SJCRH30 (cell line): ENCODE data around the gene ZNF791. TPM values are rescaled to one million over a fixed set of nuclear protein-coding genes. Genes with fewer than 3 reads are reported as not detected.
A peak's percentile ranks its signal among the peaks of the same experiment; 100 is the strongest.

Source experiments
- DNase-seq, 2 experiments: peaks; one replicate each; pipeline ENCODE4 v3.0.0-alpha.2; 2015 to 2020
- H3K27ac ChIP-seq: fragments of 250-450 bp; sonication (Bioruptor Pico); 2 replicates; pipeline ENCODE4 v1.5.1; 2020; ENCODE audit warnings: mild to moderate bottlenecking, moderate library complexity
- H3K27me3 ChIP-seq: fragments of 250-450 bp; sonication (Bioruptor Pico); 2 replicates; pipeline ENCODE4 v1.5.1; 2020; ENCODE audit warnings: mild to moderate bottlenecking, moderate library complexity
- H3K36me3 ChIP-seq: fragments of 250-450 bp; sonication (Bioruptor Pico); 2 replicates; pipeline ENCODE4 v1.5.1; 2020; ENCODE audit warnings: mild to moderate bottlenecking, moderate library complexity
- H3K4me1 ChIP-seq: fragments of 250-450 bp; sonication (Bioruptor Pico); 2 replicates; pipeline ENCODE4 v1.5.1; 2020; ENCODE audit warnings: mild to moderate bottlenecking, moderate library complexity
- H3K4me3 ChIP-seq: fragments of 250-450 bp; sonication (Bioruptor Pico); 2 replicates; pipeline ENCODE4 v1.5.1; 2020; ENCODE audit warnings: mild to moderate bottlenecking, moderate library complexity
- H3K9me3 ChIP-seq: fragments of 250-450 bp; sonication (Bioruptor Pico); replicated peaks from 2 replicates; pipeline ENCODE4 v1.5.1; 2020; ENCODE audit warnings: mild to moderate bottlenecking, moderate library complexity
- total RNA-seq: library from RNA; depleted of rRNA; stranded (reverse); fragments of >200 nt; shearing (Covaris generic); gene quantifications from 2 replicates; pipeline ENCODE4 v1.2.3, GENCODE V29; 2014

ZNF791 gene
- total RNA-seq, 1 experiment from 2014 or later = 25.7 TPM

- Histone ChIP-seq H3K4me1 (no peaks in the 10 kb centered on the region), H3K4me3 (no peak overlapping the region), H3K36me3 (0 out of 2 replicates have a peak, but pooled peaks cover 2% of the 10 kb centered on the region), H3K9me3 (peaks cover 4% of the 10 kb centered on the region), H3K27me3 (no peaks in the 10 kb centered on the region), H3K27ac (no peak overlapping the region)
- DNase-seq = peak in 1 of 2 experiments; percentile 33
Observed at GRCh38 chr19:12647490-12648071, 36.9 kb downstream of the ZNF791 start.

GRCh38 chr19:12648088-12648487 is 37.4 kb downstream of the ZNF791 start:
- Histone ChIP-seq H3K4me3 (no peak overlapping the region), H3K27ac (no peak overlapping the region), H3K27me3 (no peaks in the 10 kb centered on the region), H3K36me3 (0 out of 2 replicates have a peak, but pooled peaks cover 2% of the 10 kb centered on the region), H3K4me1 (no peaks in the 10 kb centered on the region), H3K9me3 (peaks cover 4% of the 10 kb centered on the region)
- DNase-seq = no peak

GRCh38 chr19:12649941-12650340 is 39.2 kb downstream of the ZNF791 start:
- no peaks in the 10 kb centered on the region for H3K27me3 ChIP-seq
- no peaks in the 10 kb centered on the region for H3K4me1 ChIP-seq
- H3K27ac ChIP-seq = no peak overlapping the region

GRCh38 chr19:12652219-12652618 is 41.5 kb downstream of the ZNF791 start:
- Histone ChIP-seq H3K27ac (no peak overlapping the region), H3K4me3 (no peak overlapping the region), H3K9me3 (peaks cover 4% of the 10 kb centered on the region), H3K4me1 (no peaks in the 10 kb centered on the region), H3K36me3 (peaks cover 26% of the 10 kb centered on the region), H3K27me3 (no peaks in the 10 kb centered on the region)
- DNase-seq = no peak

More at GRCh38 chr19:12649941-12650340, 39.2 kb downstream of the ZNF791 start:
- peaks cover 4% of the 10 kb centered on the region for H3K9me3 ChIP-seq
- peaks cover 13% of the 10 kb centered on the region for H3K36me3 ChIP-seq
- H3K4me3 ChIP-seq = no peak overlapping the region
- DNase-seq = no peak

- Histone ChIP-seq H3K27me3 (no peaks in the 10 kb centered on the region), H3K9me3 (no peaks in the 10 kb centered on the region; the same call in 1 of the 2 replicates), H3K4me3 (no peak overlapping the region), H3K4me1 (no peaks in the 10 kb centered on the region), H3K36me3 (peaks cover 44% of the 10 kb centered on the region), H3K27ac (no peak overlapping the region)
- DNase-seq = no peak
Observed at GRCh38 chr19:12655546-12655945, 44.8 kb downstream of the ZNF791 start.

- Histone ChIP-seq H3K4me3 (no peak overlapping the region), H3K27ac (no peak overlapping the region), H3K4me1 (no peaks in the 10 kb centered on the region), H3K27me3 (no peaks in the 10 kb centered on the region), H3K9me3 (no peaks in the 10 kb centered on the region; the same call in 1 of the 2 replicates), H3K36me3 (peaks cover 55% of the 10 kb centered on the region)
- DNase-seq = peak in 1 of 2 experiments; percentile 42
Observed at GRCh38 chr19:12656899-12657571, 46.3 kb downstream of the ZNF791 start.

- Histone ChIP-seq H3K36me3 (peaks cover 63% of the 10 kb centered on the region), H3K27ac (no peak overlapping the region)
- no peak for DNase-seq
Observed at GRCh38 chr19:12657966-12658365, 47.2 kb downstream of the ZNF791 start.

GRCh38 chr19:12660980-12661379 is 50.3 kb downstream of the ZNF791 start:
- H3K4me1 ChIP-seq = no peaks in the 10 kb centered on the region
- no peak overlapping the region for H3K27ac ChIP-seq
- H3K9me3 ChIP-seq = no peaks in the 10 kb centered on the region; the same call in 1 of the 2 replicates
- H3K4me3 ChIP-seq = no peak overlapping the region
- no peaks in the 10 kb centered on the region for H3K27me3 ChIP-seq
- peaks cover 51% of the 10 kb centered on the region for H3K36me3 ChIP-seq
- no peak for DNase-seq

More at GRCh38 chr19:12657966-12658365, 47.2 kb downstream of the ZNF791 start:
- Histone ChIP-seq H3K4me1 (no peaks in the 10 kb centered on the region), H3K27me3 (no peaks in the 10 kb centered on the region), H3K9me3 (no peaks in the 10 kb centered on the region; the same call in 1 of the 2 replicates), H3K4me3 (no peak overlapping the region)

- H3K36me3 ChIP-seq = peaks cover 30% of the 10 kb centered on the region
- no peaks in the 10 kb centered on the region for H3K4me1 ChIP-seq
- peak; percentile 49 to 52 for DNase-seq
Observed at GRCh38 chr19:12664406-12665280, 53.9 kb downstream of the ZNF791 start.

GRCh38 chr19:12665281-12665573 is 54.5 kb downstream of the ZNF791 start:
- Histone ChIP-seq H3K9me3 (no peaks in the 10 kb centered on the region), H3K4me3 (no peak overlapping the region), H3K27me3 (no peaks in the 10 kb centered on the region), H3K36me3 (peaks cover 28% of the 10 kb centered on the region), H3K27ac (no peak overlapping the region), H3K4me1 (no peaks in the 10 kb centered on the region; the same call in 1 of the 2 replicates)
- no peak for DNase-seq

More at GRCh38 chr19:12664406-12665280, 53.9 kb downstream of the ZNF791 start:
- Histone ChIP-seq H3K9me3 (no peaks in the 10 kb centered on the region), H3K4me3 (no peak overlapping the region), H3K27me3 (no peaks in the 10 kb centered on the region), H3K27ac (no peak overlapping the region)

- no peaks in the 10 kb centered on the region; the same call in 1 of the 2 replicates for H3K4me1 ChIP-seq
Observed at GRCh38 chr19:12665671-12666264, 55.0 kb downstream of the ZNF791 start.

GRCh38 chr19:12666265-12667048 is 55.7 kb downstream of the ZNF791 start, which contains the start of the genes MAN2B1 and WDR83:
Gene MAN2B1, minus strand, starts transcription at chr19:12666742. Its CDS starts 41 bp downstream, at chr19:12666701.
Gene WDR83, plus strand, starts transcription at chr19:12666807. Its CDS starts 2,984 bp downstream, at chr19:12669791.
- H3K9me3 ChIP-seq = no peaks in the 10 kb centered on the region
- peak within 1 kb of the TSS; percentile 17; the same call in 1 of the 2 replicates for H3K27ac ChIP-seq
- H3K27me3 ChIP-seq = no peaks in the 10 kb centered on the region
- H3K36me3 ChIP-seq = peaks cover 20% of the 10 kb centered on the region
- peak; percentile 85 to 93 for DNase-seq
- H3K4me3 ChIP-seq = peak within 1 kb of the TSS; percentile 86
- no peaks in the 10 kb centered on the region; the same call in 1 of the 2 replicates for H3K4me1 ChIP-seq

More at GRCh38 chr19:12665671-12666264, 55.0 kb downstream of the ZNF791 start:
- no peak for DNase-seq
- Histone ChIP-seq H3K9me3 (no peaks in the 10 kb centered on the region), H3K36me3 (peaks cover 26% of the 10 kb centered on the region), H3K4me3 (peak overlapping the region; percentile 86), H3K27me3 (no peaks in the 10 kb centered on the region), H3K27ac (no peak overlapping the region)

GRCh38 chr19:12667731-12668302 is 57.1 kb downstream of the ZNF791 start:
- H3K4me3 ChIP-seq = no peak overlapping the region
- no peaks in the 10 kb centered on the region for H3K27me3 ChIP-seq
- peaks cover 20% of the 10 kb centered on the region for H3K36me3 ChIP-seq
- no peaks in the 10 kb centered on the region; the same call in 1 of the 2 replicates for H3K4me1 ChIP-seq
- H3K27ac ChIP-seq = no peak overlapping the region
- no peaks in the 10 kb centered on the region for H3K9me3 ChIP-seq
- no peak for DNase-seq
